Transverse colon (tissue), 4 donors: ENCODE data around the gene LTBP4. TPM values are rescaled to one million over a fixed set of nuclear protein-coding genes. Genes with fewer than 3 reads are reported as not detected.
"Not testable (repeated sequence)": the region's sequence is repeated elsewhere in the genome, so short reads cannot be mapped to it uniquely, and the experiment has no call there.

Source experiments
- DNase-seq: peaks from one replicate; pipeline ENCODE4 v3.0.0-alpha.2; 2019
- H3K27ac ChIP-seq, 4 donors: fragments of 200-600 bp; sonication (generic); 2 replicates each; pipeline ENCODE4 v1.5.1; 2016 to 2018; ENCODE audit warnings: inconsistent platforms in 4 of 4
- H3K27me3 ChIP-seq: fragments of 200-600 bp; sonication (generic); 2 replicates; pipeline ENCODE4 v1.5.1; 2017; ENCODE audit warnings: inconsistent platforms
- H3K36me3 ChIP-seq, 4 donors: fragments of 200-600 bp; sonication (generic); 2 replicates each; pipeline ENCODE4 v1.5.1; 2017 to 2019; ENCODE audit warnings: inconsistent platforms in 4 of 4
- H3K4me1 ChIP-seq, 4 donors: fragments of 200-600 bp; sonication (generic); 2 replicates each; pipeline ENCODE4 v1.5.1; 2017 to 2020; ENCODE audit warnings: inconsistent platforms in 4 of 4
- H3K4me3 ChIP-seq, 4 donors: fragments of 200-600 bp; sonication (generic); 1 replicate in 1 of 4; 2 replicates in 3 of 4; pipeline versions ENCODE4 v1.5.1 to v1.6.1; 2017 to 2019; ENCODE audit warnings: inconsistent platforms in 4 of 4
- H3K9me3 ChIP-seq, 2 donors: fragments of 200-600 bp; sonication (generic); 2 replicates each; pipeline ENCODE4 v1.5.1; 2017 to 2019; ENCODE audit warnings: inconsistent platforms in 2 of 2
- EP300 ChIP-seq: sonication (generic); formaldehyde crosslinking; IDR thresholded peaks from one replicate; pipeline ENCODE4 v1.6.1; 2017; ENCODE audit warnings: antibody characterized with exemption, low read depth
- POLR2A ChIP-seq: fragments of 450-650 bp; IDR thresholded peaks from one replicate; pipeline ENCODE4 v1.6.1; 2016; ENCODE audit warnings: antibody characterized with exemption, mild to moderate bottlenecking, moderate library complexity
- POLR2AphosphoS5 ChIP-seq, 3 donors: sonication (generic); formaldehyde crosslinking; IDR thresholded peaks; one replicate each; pipeline ENCODE4 v1.6.1; 2016; ENCODE audit warnings: antibody characterized with exemption in 3 of 3
- WGBS, 2 donors: methylation state at CpG; one replicate each; pipeline ENCODE4 v1.1.5; 2018; ENCODE audit warnings: low coverage in 1 of 2; 5-methylcytosine and 5-hydroxymethylcytosine counted together
- in situ Hi-C, 4 donors: fragments of 200-750 bp; cut with MboI; loops; one replicate each; pipeline versions ENCODE4 v1.15.0 to v1.15.1; 2017; ENCODE audit warnings: low sequenced_read_pairs in 3 of 4, low pct_ligation_motif_present in 1 of 4, low pct_unique_long_range_greater_than_20kb in 1 of 4
- intact Hi-C: fragments of 100-400 bp; cut with DNase I; formaldehyde crosslinking; loops from one replicate; pipeline ENCODE4 v1.15.1; 2023; ENCODE audit warnings: low total_unique reads
- total RNA-seq, 4 donors: library from RNA; depleted of rRNA; stranded (reverse); fragments of >200 nt; gene quantifications; one replicate each; pipeline ENCODE4 v1.1.0, GENCODE V29; 2016
- TF ChIP-seq, protein P1 (sequence below), 5 experiments: fragments of 200-600 bp in 3 of 5; fragments of 450-650 bp in 2 of 5; sonication (generic) in 3 of 5; IDR thresholded peaks; 1 replicate in 2 of 5; 2 replicates in 3 of 5; pipeline ENCODE4 v1.5.1; 2016 to 2017; ENCODE audit warnings: antibody characterized with exemption in 5 of 5, inconsistent platforms in 3 of 5, mild to moderate bottlenecking in 2 of 5, moderate library complexity in 1 of 5

The LTBP4 gene
- total RNA-seq, 4 donors from 2014 or later: 122 to 477 (median 253) TPM

GRCh38 chr19:40590464-40591265 is 10.5 kb upstream of the LTBP4 start:
- no peak for DNase-seq
- H3K36me3 ChIP-seq: no peaks in the 10 kb centered on the region
- no peak overlapping the region for H3K27ac ChIP-seq
- TF ChIP-seq EP300: no peak
- TF ChIP-seq, protein P1, sequence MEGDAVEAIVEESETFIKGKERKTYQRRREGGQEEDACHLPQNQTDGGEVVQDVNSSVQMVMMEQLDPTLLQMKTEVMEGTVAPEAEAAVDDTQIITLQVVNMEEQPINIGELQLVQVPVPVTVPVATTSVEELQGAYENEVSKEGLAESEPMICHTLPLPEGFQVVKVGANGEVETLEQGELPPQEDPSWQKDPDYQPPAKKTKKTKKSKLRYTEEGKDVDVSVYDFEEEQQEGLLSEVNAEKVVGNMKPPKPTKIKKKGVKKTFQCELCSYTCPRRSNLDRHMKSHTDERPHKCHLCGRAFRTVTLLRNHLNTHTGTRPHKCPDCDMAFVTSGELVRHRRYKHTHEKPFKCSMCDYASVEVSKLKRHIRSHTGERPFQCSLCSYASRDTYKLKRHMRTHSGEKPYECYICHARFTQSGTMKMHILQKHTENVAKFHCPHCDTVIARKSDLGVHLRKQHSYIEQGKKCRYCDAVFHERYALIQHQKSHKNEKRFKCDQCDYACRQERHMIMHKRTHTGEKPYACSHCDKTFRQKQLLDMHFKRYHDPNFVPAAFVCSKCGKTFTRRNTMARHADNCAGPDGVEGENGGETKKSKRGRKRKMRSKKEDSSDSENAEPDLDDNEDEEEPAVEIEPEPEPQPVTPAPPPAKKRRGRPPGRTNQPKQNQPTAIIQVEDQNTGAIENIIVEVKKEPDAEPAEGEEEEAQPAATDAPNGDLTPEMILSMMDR (IDR thresholded peaks at IDR 0.05): no peak
- TF ChIP-seq POLR2AphosphoS5 (IDR thresholded peaks at IDR 0.05): no peak
- TF ChIP-seq POLR2A: no peak
- peaks cover 4% of the 10 kb centered on the region for H3K27me3 ChIP-seq
- no peak overlapping the region for H3K4me3 ChIP-seq
- intact Hi-C loops: no loop called here
- in situ Hi-C loops: loop anchor here in 2 of 4 donors (10.0 to 25.0 kb wide), 2 partner anchors 56 to 278 kb away; no protein-coding TSS in a partner anchor
- 86 to 89% methylated on average over 8 to 22 of the region's 22 CpGs for WGBS, 2 donors
- H3K9me3 ChIP-seq: no peaks in the 10 kb centered on the region
- no peaks in the 10 kb centered on the region for H3K4me1 ChIP-seq

GRCh38 chr19:40591724-40592123 is 9.4 kb upstream of the LTBP4 start:
- H3K4me1 ChIP-seq, H3K4me3 ChIP-seq, H3K27ac ChIP-seq, H3K36me3 ChIP-seq, intact Hi-C loops, H3K9me3 ChIP-seq, DNase-seq: not testable (repeated sequence)
- in situ Hi-C loops: loop anchor here in 2 of 4 donors (10.0 to 25.0 kb wide), 2 partner anchors 57 to 279 kb away; no protein-coding TSS in a partner anchor
- WGBS, 2 donors: 96% methylated on average over 4 of the region's 4 CpGs; no CpG with 5 or more reads in 1 of the 2 donors
- H3K27me3 ChIP-seq: peaks cover 12% of the 10 kb centered on the region

- in situ Hi-C loops: loop anchor here in 2 of 4 donors (10.0 to 25.0 kb wide), 2 partner anchors 57 to 280 kb away; no protein-coding TSS in a partner anchor
- TF ChIP-seq POLR2A (no peak), POLR2AphosphoS5 (IDR thresholded peaks at IDR 0.05) (no peak), EP300 (no peak)
- TF ChIP-seq, protein P1 (IDR thresholded peaks at IDR 0.05): no peak
- intact Hi-C loops: no loop called here
- DNase-seq: no peak
- H3K4me3 ChIP-seq: no peak overlapping the region
- no peaks in the 10 kb centered on the region for H3K36me3 ChIP-seq
- H3K4me1 ChIP-seq: peaks cover 2 to 7% (median 6%) of the 10 kb centered on the region in 4 donors
- H3K9me3 ChIP-seq: no peaks in the 10 kb centered on the region
- WGBS, 2 donors: 85 to 100% methylated on average over 1 to 4 of the region's 4 CpGs
- no peak overlapping the region for H3K27ac ChIP-seq
- H3K27me3 ChIP-seq: peaks cover 17% of the 10 kb centered on the region
Observed at GRCh38 chr19:40592170-40592569, 9.0 kb upstream of the LTBP4 start.

GRCh38 chr19:40594255-40594654 is 6.9 kb upstream of the LTBP4 start:
- H3K27me3 ChIP-seq: peaks cover 35% of the 10 kb centered on the region
- peaks cover 4 to 27% (median 17%) of the 10 kb centered on the region in 4 donors for H3K4me1 ChIP-seq
- intact Hi-C loops (no loop called here), in situ Hi-C loops (loop anchor here in 2 of 4 donors (10.0 to 25.0 kb wide), 2 partner anchors 59 to 282 kb away; no protein-coding TSS in a partner anchor)
- H3K4me3 ChIP-seq: no peak overlapping the region
- DNase-seq: no peak
- no peak overlapping the region for H3K27ac ChIP-seq
- H3K9me3 ChIP-seq: no peaks in the 10 kb centered on the region
- WGBS, 2 donors: 27 to 33% methylated on average over 2 to 8 of the region's 8 CpGs
- TF ChIP-seq EP300: no peak
- TF ChIP-seq, protein P1 (IDR thresholded peaks at IDR 0.05): no peak
- TF ChIP-seq POLR2A: no peak
- no peak for TF ChIP-seq POLR2AphosphoS5 (IDR thresholded peaks at IDR 0.05)
- H3K36me3 ChIP-seq: no peaks in the 10 kb centered on the region
